Epithelial cell of proximal tubule (primary cell): Measurements from ENCODE around the gene HSPA5. TPM values are rescaled to one million over a fixed set of nuclear protein-coding genes. Genes with fewer than 3 reads are reported as not detected.
"Not testable (repeated sequence)": the region's sequence is repeated elsewhere in the genome, so short reads cannot be mapped to it uniquely, and the experiment has no call there.

ENCODE experiments used
- DNase-seq: peaks from one replicate; pipeline ENCODE4 v3.0.0-alpha.2; 2011; ENCODE audit warnings: low read depth
- H3K4me3 ChIP-seq: 2 replicates; pipeline ENCODE4 v1.5.1; 2011; ENCODE audit warnings: low read depth, mild to moderate bottlenecking, low read length
- total RNA-seq: library from RNA; depleted of rRNA; stranded (reverse); fragments of >200 nt; gene quantifications from 2 replicates; pipeline ENCODE4 v1.2.3, GENCODE V29; 2015
- TF ChIP-seq, protein P1 (sequence below): conservative IDR thresholded peaks from 2 replicates; pipeline ENCODE4 v1.5.1; 2012; ENCODE audit warnings: low read depth, mild to moderate bottlenecking, low read length

The HSPA5 gene
- total RNA-seq, 1 donor from 2014 or later = 210 TPM

DNA sequence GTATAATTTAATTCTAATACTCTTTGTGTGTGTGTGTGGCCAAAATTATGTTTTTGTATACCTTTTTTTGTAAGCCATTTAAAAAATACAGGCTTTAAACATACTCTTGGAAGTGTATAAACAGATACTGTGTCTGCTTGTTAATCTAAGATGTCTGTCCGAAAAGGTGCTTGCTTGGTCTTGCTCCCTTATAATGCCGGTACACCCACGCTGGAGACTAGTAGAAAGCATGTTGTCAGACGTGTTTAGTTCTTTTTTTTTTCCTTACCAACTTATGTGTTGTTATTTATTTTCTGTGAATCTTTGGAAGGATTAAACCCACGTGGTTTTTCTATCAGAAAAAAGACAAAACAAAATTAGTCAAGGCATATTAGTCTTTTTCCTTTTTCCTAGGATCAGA lies 29.9 kb upstream of the HSPA5 start:
- H3K4me3 ChIP-seq = no peak overlapping the region
- no peak for DNase-seq
- TF ChIP-seq, protein P1, sequence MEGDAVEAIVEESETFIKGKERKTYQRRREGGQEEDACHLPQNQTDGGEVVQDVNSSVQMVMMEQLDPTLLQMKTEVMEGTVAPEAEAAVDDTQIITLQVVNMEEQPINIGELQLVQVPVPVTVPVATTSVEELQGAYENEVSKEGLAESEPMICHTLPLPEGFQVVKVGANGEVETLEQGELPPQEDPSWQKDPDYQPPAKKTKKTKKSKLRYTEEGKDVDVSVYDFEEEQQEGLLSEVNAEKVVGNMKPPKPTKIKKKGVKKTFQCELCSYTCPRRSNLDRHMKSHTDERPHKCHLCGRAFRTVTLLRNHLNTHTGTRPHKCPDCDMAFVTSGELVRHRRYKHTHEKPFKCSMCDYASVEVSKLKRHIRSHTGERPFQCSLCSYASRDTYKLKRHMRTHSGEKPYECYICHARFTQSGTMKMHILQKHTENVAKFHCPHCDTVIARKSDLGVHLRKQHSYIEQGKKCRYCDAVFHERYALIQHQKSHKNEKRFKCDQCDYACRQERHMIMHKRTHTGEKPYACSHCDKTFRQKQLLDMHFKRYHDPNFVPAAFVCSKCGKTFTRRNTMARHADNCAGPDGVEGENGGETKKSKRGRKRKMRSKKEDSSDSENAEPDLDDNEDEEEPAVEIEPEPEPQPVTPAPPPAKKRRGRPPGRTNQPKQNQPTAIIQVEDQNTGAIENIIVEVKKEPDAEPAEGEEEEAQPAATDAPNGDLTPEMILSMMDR = no peak

DNA sequence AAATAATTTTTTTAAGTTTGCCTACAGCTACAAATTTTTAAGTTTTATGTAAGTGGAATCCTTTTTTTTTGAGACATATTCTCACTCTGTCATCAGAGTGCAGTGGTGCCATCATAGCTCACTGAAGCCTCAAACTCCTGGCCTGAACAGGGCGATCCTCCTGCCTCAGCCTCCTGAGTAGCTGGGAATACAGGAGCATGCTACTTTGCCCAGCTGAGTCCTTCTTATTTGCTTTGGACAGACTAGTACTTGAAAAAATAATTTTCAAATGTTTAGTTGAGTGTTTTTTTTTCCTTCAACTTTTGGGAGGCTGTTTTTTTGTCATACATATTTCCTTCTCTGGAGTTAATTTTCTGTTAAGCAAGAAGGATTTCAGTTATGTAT lies 27.9 kb upstream of the HSPA5 start:
- TF ChIP-seq, protein P1 = no peak
- no peak overlapping the region for H3K4me3 ChIP-seq
- DNase-seq = no peak

DNA sequence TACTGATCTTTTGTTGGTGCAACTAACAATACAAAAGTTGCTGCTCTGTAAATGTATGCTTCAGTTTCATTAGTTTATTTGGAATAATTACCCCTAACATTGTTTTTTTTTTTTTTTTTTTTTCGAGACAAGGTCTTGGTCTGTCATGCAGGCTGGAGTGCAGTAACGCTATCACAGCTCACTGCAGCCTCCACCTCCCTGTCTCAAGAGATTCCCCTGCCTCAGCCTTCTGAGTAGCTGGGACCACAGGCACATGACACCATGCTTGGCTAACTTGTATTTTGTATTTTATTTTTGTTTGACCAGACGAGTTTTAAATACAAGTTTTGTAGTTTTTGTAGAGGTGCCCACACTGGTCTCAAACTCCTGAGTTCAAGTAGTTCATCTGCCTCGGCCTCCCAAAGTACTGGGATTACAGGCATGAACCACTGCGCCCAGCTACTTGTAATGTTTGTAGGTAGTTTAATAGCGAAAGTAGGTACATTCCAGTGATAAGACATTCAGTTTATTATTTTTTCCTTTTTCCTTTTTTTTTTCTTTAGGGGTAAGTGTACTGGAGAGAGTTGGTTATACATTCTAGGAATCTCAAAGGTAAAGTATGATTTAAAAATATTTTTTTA lies 27.4 kb upstream of the HSPA5 start:
- H3K4me3 ChIP-seq = no peak overlapping the region
- DNase-seq = no peak
- TF ChIP-seq, protein P1 = no peak

DNA sequence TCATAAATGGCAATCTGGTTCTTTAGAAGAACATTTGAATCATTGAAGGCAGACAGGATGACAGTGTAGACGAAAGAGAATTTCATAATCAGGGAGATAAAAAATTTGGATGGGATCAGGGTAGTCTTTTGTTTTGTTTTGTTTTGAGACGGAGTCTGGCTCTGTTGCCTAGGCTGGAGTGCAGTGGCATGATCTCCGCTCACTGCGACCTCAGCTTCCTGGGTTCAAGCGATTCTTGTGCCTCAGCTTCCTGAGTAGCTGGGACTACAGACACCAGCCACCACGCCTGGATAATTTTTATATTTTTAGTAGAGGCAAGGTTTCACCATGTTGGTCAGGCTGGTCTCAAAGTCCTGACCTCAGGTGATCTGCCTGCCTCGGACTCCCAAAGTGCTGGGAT lies 22.9 kb upstream of the HSPA5 start:
- not testable (repeated sequence) for H3K4me3 ChIP-seq, DNase-seq

DNA sequence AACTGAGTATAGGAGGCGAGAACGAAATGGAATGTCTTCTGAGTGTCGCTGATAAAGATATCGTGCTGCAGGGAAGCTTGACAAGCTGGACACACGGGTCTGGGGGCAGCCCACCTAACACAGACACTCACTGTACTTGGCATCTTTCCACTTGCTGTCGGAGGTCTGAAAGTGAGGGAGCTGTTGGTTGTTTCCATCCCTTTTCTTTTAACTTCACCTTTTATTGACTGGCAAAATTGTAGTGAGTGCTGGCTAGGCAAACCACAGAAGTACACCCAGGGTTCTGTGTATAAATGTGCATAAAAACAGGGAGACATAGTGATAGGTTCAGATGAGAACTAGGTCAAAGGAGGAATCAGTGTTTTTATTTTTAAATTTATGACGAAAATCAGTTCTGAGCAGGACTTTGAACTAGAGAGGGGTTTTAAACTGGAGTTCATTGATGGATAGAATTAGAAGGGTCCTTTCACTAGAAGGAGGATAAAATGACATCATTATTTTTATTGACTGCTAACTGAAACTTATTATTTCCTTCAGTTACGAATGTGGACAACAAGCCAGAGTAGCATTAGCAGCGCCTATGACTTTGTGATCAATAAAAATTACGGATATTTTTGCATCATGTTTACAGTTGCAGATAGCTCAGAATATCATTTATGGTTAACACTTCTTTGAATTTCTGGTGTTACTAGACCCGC lies 21.3 kb upstream of the HSPA5 start:
- TF ChIP-seq, protein P1 = no peak
- DNase-seq = no peak
- peak overlapping the region; percentile 100 for H3K4me3 ChIP-seq

DNA sequence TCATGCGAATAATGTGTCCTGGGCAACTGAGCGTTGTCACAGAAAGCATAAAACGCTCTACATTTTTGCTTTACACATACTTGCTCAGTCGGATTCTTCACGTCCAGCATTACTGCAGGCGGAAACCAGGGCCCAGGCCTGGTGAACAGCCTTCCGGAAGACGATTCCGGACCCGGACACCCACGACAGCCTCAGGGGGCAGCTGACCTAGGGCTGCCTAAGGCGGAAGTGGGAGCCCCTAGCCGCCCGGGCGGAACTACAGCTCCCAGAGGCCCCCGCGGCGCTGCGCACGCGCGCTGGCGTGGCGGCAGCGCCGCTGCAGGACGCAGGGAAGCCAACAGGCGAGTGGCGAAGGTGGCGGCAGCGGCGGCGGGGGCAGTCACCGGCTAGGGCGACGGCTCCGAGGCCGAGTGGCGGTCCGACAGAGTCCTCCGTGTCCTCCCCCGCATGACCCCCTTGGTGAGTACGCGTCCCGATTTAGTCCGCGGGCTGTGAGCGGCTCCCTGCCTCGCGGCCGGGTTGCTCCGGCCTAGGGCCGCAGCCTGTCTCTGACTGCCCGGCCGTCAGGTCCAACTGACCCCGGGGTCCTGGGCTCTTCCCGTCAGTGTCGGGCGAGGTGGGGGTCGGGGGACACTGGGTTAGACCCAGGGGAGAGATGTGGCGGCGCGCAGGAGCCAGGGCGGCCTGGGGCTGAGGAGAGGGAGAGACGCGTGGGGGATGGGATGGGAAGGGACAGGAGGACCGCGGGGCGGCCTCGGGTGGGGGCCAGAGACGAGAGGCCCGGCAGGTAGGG lies 20.6 kb upstream of the HSPA5 start, which contains the start of gene GAPVD1:
GAPVD1 (plus strand) TSS at position 326 of the 793 bp plus-strand sequence. CDS start 37,096 bp downstream, outside the sequence.
- TF ChIP-seq, protein P1 = peak; percentile 26
- DNase-seq = no peak
- H3K4me3 ChIP-seq = peak within 1 kb of the TSS; percentile 100

DNA sequence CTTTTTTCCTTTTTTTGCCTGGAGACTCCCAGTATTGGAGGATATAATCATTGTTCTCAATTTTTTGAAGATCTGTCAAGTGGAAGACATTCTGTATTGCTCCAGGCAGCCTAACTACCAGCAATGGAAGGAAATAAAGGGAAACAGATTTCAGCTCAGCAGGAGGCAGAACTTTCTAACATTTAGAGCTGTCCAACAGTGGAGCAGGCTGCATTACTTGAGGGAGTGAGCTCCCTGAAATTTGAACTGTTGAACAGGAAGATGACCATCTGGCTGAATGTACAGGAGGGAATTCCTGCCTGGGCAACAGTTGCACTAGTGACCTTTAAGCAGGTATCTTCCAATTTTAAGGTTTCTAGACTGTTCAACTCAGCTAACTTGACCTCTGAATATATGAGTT lies 19.4 kb upstream of the HSPA5 start:
- TF ChIP-seq, protein P1 = no peak
- no peak for DNase-seq

More for the DNA sequence above, 19.4 kb upstream of the HSPA5 start:
- H3K4me3 ChIP-seq = no peak overlapping the region
